HEK293T (cell line): ENCODE results near the gene LTBR.

ENCODE experiments used
- ARNT ChIP-seq: fragments of 450-650 bp; IDR thresholded peaks from 2 replicates; pipeline ENCODE4 v1.6.1; 2017; ENCODE audit warnings: mild to moderate bottlenecking
- ELF4 ChIP-seq: fragments of 450-650 bp; IDR thresholded peaks from 2 replicates; pipeline ENCODE4 v1.6.1; 2017; ENCODE audit warnings: antibody characterized with exemption
- FOXA1 ChIP-seq: fragments of 450-650 bp; IDR thresholded peaks from 2 replicates; pipeline ENCODE4 v1.6.1; 2016; ENCODE audit warnings: mild to moderate bottlenecking
- FOXK2 ChIP-seq: fragments of 450-650 bp; IDR thresholded peaks from 2 replicates; pipeline ENCODE4 v1.6.1; 2016; ENCODE audit warnings: mild to moderate bottlenecking
- HDGF ChIP-seq: fragments of 450-650 bp; IDR thresholded peaks from 2 replicates; pipeline ENCODE4 v1.6.1; 2017; ENCODE audit warnings: antibody characterized with exemption, borderline replicate concordance
- L3MBTL2 ChIP-seq: fragments of 450-650 bp; conservative IDR thresholded peaks from 2 replicates; pipeline ENCODE4 v1.6.1; 2016; ENCODE audit warnings: mild to moderate bottlenecking
- SP1 ChIP-seq: fragments of 450-650 bp; IDR thresholded peaks from 2 replicates; pipeline ENCODE4 v1.6.1; 2017
- SUZ12 ChIP-seq: fragments of 450-650 bp; IDR thresholded peaks from 2 replicates; pipeline ENCODE4 v1.6.1; 2016; ENCODE audit warnings: mild to moderate bottlenecking

- no peak for TF ChIP-seq FOXK2
- TF ChIP-seq SP1, result no peak
- no peak for TF ChIP-seq FOXA1
- no peak for TF ChIP-seq ARNT
- no peak for TF ChIP-seq ELF4
- no peak for TF ChIP-seq SUZ12
- TF ChIP-seq L3MBTL2, result no peak
- TF ChIP-seq HDGF, result no peak
These were observed 49.6 kb upstream of the LTBR start for GRCh38 chr12:6334359-6334758.
